GM21423 (cell line): ENCODE results near the gene PCDH9.

Experiments
- ATAC-seq: cut with Tn5 transposase; IDR thresholded peaks from one replicate; pipeline ENCODE4 v1.9.1; 2021; ENCODE audit warnings: mild to moderate bottlenecking, moderate library complexity; ENCODE audit not compliant: unreplicated experiment

PCDH9 gene

DNA sequence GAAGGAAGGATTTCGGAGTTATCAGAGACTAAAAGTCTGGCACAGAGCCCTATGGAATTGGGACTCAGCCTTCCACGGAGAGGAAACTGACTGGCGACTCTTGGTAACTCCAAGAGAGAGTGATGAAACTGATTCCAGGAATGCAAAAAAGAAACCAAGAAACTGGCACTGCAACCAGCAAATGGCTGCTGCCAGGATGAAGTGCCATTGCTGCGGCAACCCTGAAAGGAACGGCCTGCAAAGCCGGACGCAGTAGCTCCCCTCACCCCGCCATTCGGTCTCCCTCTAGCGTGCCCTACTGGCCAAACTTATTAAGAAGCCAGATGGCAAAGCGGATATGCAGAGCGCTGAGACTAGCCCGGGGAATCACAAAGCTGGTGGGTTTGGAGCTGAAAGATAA lies 236.0 kb downstream of the PCDH9 start:
- ATAC-seq, result peak; percentile 64

GRCh38 chr13:66992719-66993118 lies 237.4 kb downstream of the PCDH9 start:
- ATAC-seq, result no peak

- no peak for ATAC-seq
These were observed 238.0 kb downstream of the PCDH9 start for GRCh38 chr13:66992183-66992582.

DNA sequence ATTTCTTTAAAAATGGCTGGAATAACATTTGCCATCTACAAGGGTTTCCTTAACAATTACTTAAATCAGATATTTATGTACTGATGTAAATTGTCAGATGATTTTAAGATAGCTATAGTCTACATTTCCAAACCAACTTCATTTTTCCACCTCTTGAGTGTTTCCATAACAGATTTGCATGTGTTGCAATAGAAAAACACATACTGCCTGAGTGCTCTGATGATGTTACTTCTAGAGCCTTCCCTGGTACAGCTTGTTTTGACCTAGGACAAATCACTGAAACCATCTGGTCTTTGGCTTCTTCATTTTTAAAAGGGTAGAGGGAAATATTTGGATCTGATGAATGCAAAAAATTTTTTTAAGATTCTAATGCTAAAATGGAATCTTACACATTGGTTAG lies 245.9 kb downstream of the PCDH9 start:
- no peak for ATAC-seq

DNA sequence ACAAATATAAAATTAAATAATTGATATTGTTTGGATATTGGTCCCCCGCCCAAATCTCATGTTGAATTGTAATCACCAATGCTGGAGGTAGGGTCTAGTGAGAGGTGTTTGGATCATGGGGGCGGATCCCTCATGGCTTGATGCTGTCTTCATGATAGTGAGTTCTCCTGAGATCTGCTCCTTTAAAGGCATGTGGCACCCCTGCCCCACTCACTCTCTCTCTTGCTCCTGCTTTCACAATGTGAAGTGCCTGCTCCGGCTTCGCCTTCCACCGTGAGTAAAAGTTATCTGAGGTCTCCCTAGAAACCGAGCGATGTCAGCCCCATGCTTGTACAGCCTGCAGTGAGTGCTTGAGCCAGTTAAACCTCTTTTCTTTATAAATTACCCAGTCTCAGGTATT lies 248.2 kb downstream of the PCDH9 start:
- ATAC-seq, result no peak

- no peak for ATAC-seq
These were observed 253.0 kb downstream of the PCDH9 start for GRCh38 chr13:66977161-66977560.

DNA sequence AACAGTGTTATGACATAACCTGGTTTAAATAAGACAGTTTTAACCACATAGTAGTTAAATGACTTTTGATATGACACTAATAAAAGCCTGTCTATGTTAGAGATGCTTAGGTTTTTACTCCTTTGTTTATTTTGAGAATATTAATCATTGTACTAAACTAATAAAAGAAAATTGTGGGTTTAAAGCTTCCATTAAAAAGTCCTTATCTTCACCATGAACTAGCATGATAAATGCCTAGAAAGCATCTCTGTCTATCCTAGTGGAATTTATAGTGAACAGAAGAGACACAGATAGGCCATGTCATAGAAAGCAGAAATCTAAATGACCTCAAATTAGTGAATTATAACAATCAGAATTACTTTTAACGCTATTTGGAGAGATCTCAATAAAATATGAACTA lies 255.2 kb downstream of the PCDH9 start:
- ATAC-seq, result no peak

DNA sequence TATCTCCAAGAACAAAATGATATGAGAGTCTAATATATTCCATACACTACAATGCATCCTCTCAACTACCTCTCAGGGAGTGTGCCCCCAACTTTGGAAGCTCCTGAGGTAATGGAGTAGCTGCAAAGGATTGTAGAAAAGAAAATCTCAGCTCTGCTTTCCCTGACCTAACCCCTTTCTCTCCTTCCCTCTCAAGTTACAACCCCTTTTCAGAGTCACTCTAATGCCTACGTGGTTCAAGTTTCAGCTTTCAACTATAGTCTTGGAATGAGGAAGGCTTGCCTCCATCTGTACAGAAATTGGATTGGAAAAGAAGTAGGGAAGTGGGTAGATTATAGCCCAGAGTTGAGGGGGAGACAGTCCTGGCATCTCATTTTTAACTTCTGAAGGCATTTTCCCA lies 256.0 kb downstream of the PCDH9 start:
- no peak for ATAC-seq

- no peak for ATAC-seq
These were observed 257.5 kb downstream of the PCDH9 start for GRCh38 chr13:66972659-66973058.

GRCh38 chr13:66971004-66971403 lies 259.1 kb downstream of the PCDH9 start:
- no peak for ATAC-seq

GRCh38 chr13:66969291-66969690 lies 260.8 kb downstream of the PCDH9 start:
- no peak for ATAC-seq

GRCh38 chr13:66967811-66968597 lies 262.1 kb downstream of the PCDH9 start:
- no peak for ATAC-seq

DNA sequence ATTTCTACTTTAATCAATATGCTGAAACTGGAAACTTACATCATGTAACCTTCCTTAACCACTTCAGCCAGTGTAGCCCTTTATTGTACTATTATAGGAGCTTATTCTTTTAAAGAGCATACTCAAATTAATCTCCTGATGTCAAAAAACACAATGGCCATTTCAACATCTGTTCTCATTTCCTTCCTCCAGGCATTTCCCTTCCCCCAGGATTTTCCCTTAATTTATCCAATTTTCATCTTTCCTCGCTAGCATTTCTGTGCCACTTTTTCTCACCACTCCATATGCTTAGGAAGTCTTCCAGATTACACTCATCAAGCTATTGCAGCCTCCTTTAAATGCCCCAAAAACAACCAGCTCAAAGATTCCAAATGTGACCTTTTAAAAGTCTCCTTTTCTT lies 265.0 kb downstream of the PCDH9 start:
- no peak for ATAC-seq

GRCh38 chr13:66962953-66963352 lies 267.2 kb downstream of the PCDH9 start:
- ATAC-seq, result no peak

DNA sequence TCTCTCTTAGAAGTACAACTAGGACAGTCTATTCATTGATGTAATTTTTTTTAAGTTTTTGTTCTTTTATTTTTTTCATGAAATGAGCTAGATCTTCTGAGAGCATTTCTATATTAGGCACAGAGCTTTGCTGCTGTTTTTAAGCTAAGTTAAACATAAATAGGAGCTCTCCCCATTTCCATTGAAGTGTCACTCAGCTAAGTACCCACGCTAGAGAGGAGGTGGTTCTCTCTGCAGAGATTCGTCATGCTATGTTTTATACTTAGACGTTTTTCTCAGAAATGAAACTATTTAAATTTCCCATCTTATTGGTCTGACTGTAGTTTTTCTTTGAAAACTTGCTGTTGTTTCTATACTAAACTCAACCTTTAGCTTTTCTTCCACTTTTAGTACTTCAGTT lies 271.5 kb downstream of the PCDH9 start:
- peak; percentile 74 for ATAC-seq

GRCh38 chr13:66952507-66952906 lies 277.6 kb downstream of the PCDH9 start:
- no peak for ATAC-seq

- ATAC-seq, result no peak
These were observed 278.7 kb downstream of the PCDH9 start for GRCh38 chr13:66951426-66951825.

DNA sequence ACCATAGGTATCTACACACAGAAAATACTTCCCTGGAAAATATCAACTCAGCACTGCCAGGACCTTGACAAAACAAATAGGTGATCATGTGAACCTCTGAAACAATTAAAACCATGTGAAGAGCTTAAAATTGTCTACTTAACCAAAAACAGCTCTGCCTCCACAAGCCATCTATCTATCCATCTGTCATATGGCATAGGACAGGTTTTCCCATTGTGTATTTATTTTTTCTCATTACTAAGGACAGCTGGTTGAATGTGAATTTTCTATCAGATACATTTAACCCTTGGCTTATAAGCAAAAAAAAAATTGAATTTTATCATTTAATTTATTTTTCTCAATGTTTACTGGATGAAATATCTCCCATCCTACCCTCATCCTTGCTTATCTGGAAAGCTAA lies 279.5 kb downstream of the PCDH9 start:
- ATAC-seq, result no peak

GRCh38 chr13:66948910-66949309 lies 281.2 kb downstream of the PCDH9 start:
- no peak for ATAC-seq

- no peak for ATAC-seq
These were observed 286.6 kb downstream of the PCDH9 start for GRCh38 chr13:66943530-66943929.

GRCh38 chr13:66940113-66940512 lies 290.0 kb downstream of the PCDH9 start:
- no peak for ATAC-seq

GRCh38 chr13:66937423-66937822 lies 292.7 kb downstream of the PCDH9 start:
- ATAC-seq, result no peak

DNA sequence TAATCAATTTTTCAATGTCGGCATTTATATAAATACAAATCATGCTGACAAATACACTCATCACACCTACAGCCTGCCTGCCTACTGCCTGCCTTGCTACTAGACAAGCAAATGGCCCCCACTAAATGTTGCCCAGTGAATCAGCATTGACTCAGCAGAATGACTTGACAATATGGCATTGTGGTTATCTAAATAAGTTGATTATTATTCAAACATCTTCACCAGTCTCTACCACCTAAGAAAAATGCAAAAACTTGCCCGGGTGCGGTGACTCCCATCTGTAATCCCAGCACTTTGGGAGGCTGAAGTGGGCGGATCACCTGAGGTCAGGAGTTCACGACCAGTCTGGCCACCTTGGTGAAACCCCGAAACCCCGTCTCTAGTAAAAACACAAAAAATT lies 296.1 kb downstream of the PCDH9 start:
- ATAC-seq, result no peak
